K562 (cell line): ENCODE results near the gene PHF10. TPM values are rescaled to one million over a fixed set of nuclear protein-coding genes. Genes with fewer than 3 reads are reported as not detected.

Experiments
- ATAC-seq: fragments of 200-7000 bp; cut with Tn5 transposase; 3 replicates; pipeline ENCODE4 v1.9.1; 2020; ENCODE audit warnings: moderate library complexity
- BruUV-seq: library from RNA; stranded (reverse); fragments of 400-500 nt; replicated peaks from 2 replicates; lab custom pipeline; 2021; lab: Mats Ljungman, UMichigan
- CTCF ChIA-PET: fragments of 300-600 bp; formaldehyde crosslinking; extraction: SDS; loops from one replicate; lab custom pipeline; 2021; ENCODE audit warnings: low intra/inter-chr PET ratio; lab: Yijun Ruan, JAX
- POLR2A ChIA-PET: fragments of 300-600, 350-650 bp; sonication (Branson Sonifier 250); formaldehyde crosslinking; extraction: SDS; loops from one replicate; lab custom pipeline; 2021; ENCODE audit warnings: antibody characterized with exemption, inconsistent platforms; lab: Yijun Ruan, JAX
- DNase-seq, 4 experiments: peaks; one replicate each; pipeline versions ENCODE4 v3.0.0 to v3.0.0-alpha.2; 2011 to 2018; ENCODE audit warnings: low spot score in 3 of 4, mixed read lengths in 3 of 4; ENCODE audit errors: extremely low read depth in 1 of 4
- FAIRE-seq: peaks from 2 replicates; lab custom pipeline; 2011; peaks lifted over from hg19 to GRCh38; lab: Jason Lieb, UNC
- H2AFZ ChIP-seq: 2 replicates; pipeline ENCODE4 v1.6.0; 2011; ENCODE audit warnings: low read depth, low read length, control low read depth, inconsistent platforms
- H3K27ac ChIP-seq: fragments of 200-600 bp; 3 replicates; pipeline ENCODE4 v1.8.0; 2011; ENCODE audit warnings: low read depth, mild to moderate bottlenecking, control low read depth, inconsistent platforms, low read length, moderate library complexity, mixed read lengths; ENCODE audit errors: extremely low read depth
- H3K27me3 ChIP-seq, 2 experiments: fragments of 300-600 bp in 1 of 2; 2 replicates in 1 of 2; 3 replicates in 1 of 2; pipeline versions ENCODE4 v1.6.0 to v1.8.0; 2011; ENCODE audit warnings: inconsistent platforms in 2 of 2, low read length in 2 of 2, mild to moderate bottlenecking in 1 of 2, mixed read lengths in 1 of 2, moderate library complexity in 1 of 2; ENCODE audit not compliant: control insufficient read depth in 2 of 2, insufficient read depth in 2 of 2
- H3K36me3 ChIP-seq: fragments of 300-600 bp; 3 replicates; pipeline ENCODE4 v1.8.0; 2011; ENCODE audit warnings: mild to moderate bottlenecking, low read length, inconsistent platforms; ENCODE audit not compliant: control insufficient read depth, insufficient read depth
- H3K4me1 ChIP-seq, 2 experiments: fragments of 200-600 bp in 1 of 2; replicated peaks in 1 of 2; 2 replicates in 1 of 2; 3 replicates in 1 of 2; pipeline versions ENCODE4 v1.5.1 to v1.8.0; 2011; ENCODE audit warnings: inconsistent platforms in 2 of 2, low read length in 2 of 2, mild to moderate bottlenecking in 1 of 2, mixed read lengths in 1 of 2, moderate library complexity in 1 of 2; ENCODE audit not compliant: control insufficient read depth in 2 of 2, insufficient read depth in 2 of 2
- H3K4me2 ChIP-seq: 2 replicates; pipeline ENCODE4 v1.6.1; 2011; ENCODE audit warnings: low read length, control low read depth, inconsistent platforms, mixed read lengths; ENCODE audit not compliant: insufficient read depth
- H3K4me3 ChIP-seq: fragments of 200-600 bp; sonication (generic), shearing (Covaris generic); 2 replicates; pipeline ENCODE4 v1.5.1; 2016; ENCODE audit warnings: control low read depth, inconsistent platforms
- H3K79me2 ChIP-seq: fragments of 200-600 bp; 3 replicates; pipeline ENCODE4 v1.8.0; 2011; ENCODE audit warnings: low read length, inconsistent platforms; ENCODE audit not compliant: control insufficient read depth, insufficient read depth
- H3K9ac ChIP-seq, 2 experiments: 2 replicates each; pipeline versions ENCODE4 v1.6.0 to v1.6.1; 2011; ENCODE audit warnings: low read depth in 2 of 2, low read length in 2 of 2, control low read depth in 1 of 2, inconsistent platforms in 1 of 2, mild to moderate bottlenecking in 1 of 2, mixed read lengths in 1 of 2; ENCODE audit not compliant: insufficient read depth in 1 of 2
- H3K9me1 ChIP-seq: one replicate; pipeline ENCODE4 v1.6.0; 2011; ENCODE audit warnings: inconsistent platforms, mild to moderate bottlenecking, low read length, moderate library complexity; ENCODE audit not compliant: control insufficient read depth, insufficient read depth
- H3K9me3 ChIP-seq: replicated peaks from 2 replicates; pipeline ENCODE4 v1.5.1; 2011; ENCODE audit warnings: low read depth, low read length, inconsistent platforms; ENCODE audit not compliant: control insufficient read depth, insufficient read depth
- H4K20me1 ChIP-seq: replicated peaks from 2 replicates; pipeline ENCODE4 v1.6.1; 2011; ENCODE audit warnings: low read length, inconsistent platforms, mixed read lengths; ENCODE audit not compliant: control insufficient read depth, insufficient read depth
- CEBPB ChIP-seq: fragments of 450-650 bp; IDR thresholded peaks from 2 replicates; pipeline ENCODE4 v1.6.1; 2016; ENCODE audit warnings: missing genetic modification characterization, missing compliant biosample characterization
- HNRNPL ChIP-seq: fragments of 200-400 bp; formaldehyde crosslinking; IDR thresholded peaks from 2 replicates; pipeline ENCODE4 v1.6.1; 2017; ENCODE audit warnings: low read depth, mild to moderate bottlenecking, low read length
- SP1 ChIP-seq: sonication (generic); formaldehyde crosslinking; IDR thresholded peaks from 2 replicates; pipeline ENCODE4 v1.8.1; 2022; ENCODE audit warnings: mild to moderate bottlenecking, missing genetic modification reagents
- SREBF2 ChIP-seq: sonication (generic); formaldehyde crosslinking; IDR thresholded peaks from 2 replicates; pipeline ENCODE4 v1.4.0; 2020; ENCODE audit warnings: mild to moderate bottlenecking, missing genetic modification reagents
- ZEB2 ChIP-seq: fragments of 450-650 bp; IDR thresholded peaks from 2 replicates; pipeline ENCODE4 v1.6.1; 2016
- ZFP30 ChIP-seq: fragments of 250-450 bp; sonication (Bioruptor Pico); IDR thresholded peaks from 2 replicates; pipeline ENCODE4 v1.8.0; 2022; ENCODE audit warnings: moderate library complexity, mild to moderate bottlenecking, inconsistent platforms, borderline replicate concordance
- WGBS: fragments of 100-300 bp; shearing (Covaris generic); methylation state at CpG from one replicate; pipeline ENCODE4 v1.1.6; 2016; ENCODE audit warnings: low coverage, mixed read lengths; ENCODE audit not compliant: insufficient coverage; ENCODE audit errors: missing lambda C conversion rate; 5-methylcytosine and 5-hydroxymethylcytosine counted together
- in situ Hi-C: fragments of 300-500 bp; cut with MboI; formaldehyde crosslinking; loops from 4 replicates; pipeline ENCODE4 v1.15.0; 2018; ENCODE audit warnings: inconsistent platforms, mixed read lengths
- intact Hi-C: fragments of 100-400 bp; cut with micrococcal nuclease; formaldehyde crosslinking; loops from 2 replicates; pipeline ENCODE4 v1.14.2; 2022
- polyA plus RNA-seq, 8 experiments: library from polyadenylated mRNA; depleted of rRNA in 4 of 8; stranded (reverse) in 5 of 8; unstranded in 3 of 8; fragments of >200 nt; fragmentation: Nextera tagmentation in 2 of 8; fragmentation: Illumina TruSeq in 1 of 8; extraction: Ambion mirVana in 2 of 8; extraction: Trizol in 1 of 8; gene quantifications; 2 replicates each; pipeline versions ENCODE4 v1.2.1 to v1.2.3, GENCODE V29; 2011 to 2014; ENCODE audit warnings: inconsistent platforms in 1 of 8, missing spikeins in 1 of 8
- total RNA-seq, 7 experiments: library from RNA; depleted of rRNA in 6 of 7; stranded (reverse); fragments of >200 nt in 6 of 7; fragmentation: Illumina TruSeq in 2 of 7; extraction: Trizol in 2 of 7; gene quantifications; 2 replicates each; pipeline versions ENCODE4 v1.2.1 to v1.2.3, GENCODE V29; 2011 to 2021; ENCODE audit warnings: low replicate concordance in 1 of 7
- TF ChIP-seq, protein P1 (sequence below): fragments of 450-650 bp; formaldehyde crosslinking; IDR thresholded peaks from 2 replicates; pipeline ENCODE4 v1.4.0; 2022; ENCODE audit warnings: missing genetic modification characterization
- TF ChIP-seq, protein P2 (sequence below): fragments of 450-650 bp; IDR thresholded peaks from 2 replicates; pipeline ENCODE4 v1.6.1; 2017; ENCODE audit warnings: antibody characterized with exemption, mild to moderate bottlenecking
- TF ChIP-seq, protein P3 (sequence below): fragments of 250-450 bp; sonication (Bioruptor Pico); IDR thresholded peaks from 2 replicates; pipeline ENCODE4 v1.8.0; 2021; ENCODE audit warnings: moderate library complexity, mild to moderate bottlenecking, inconsistent platforms
- TF ChIP-seq, protein P4 (sequence below), 2 experiments: fragments of 150-350 bp in 1 of 2; IDR thresholded peaks; 2 replicates each; pipeline ENCODE4 v1.6.1; 2012 to 2016; ENCODE audit warnings: low read depth in 2 of 2, low read length in 2 of 2, mild to moderate bottlenecking in 1 of 2, moderate library complexity in 1 of 2

The PHF10 gene
- total and polyA plus RNA-seq, 9 of the 15 experiments (the other 6 are each of a cell fraction or from before 2014, with no cell fraction given) = 23.9 to 88.9 (median 46.0) TPM

DNA sequence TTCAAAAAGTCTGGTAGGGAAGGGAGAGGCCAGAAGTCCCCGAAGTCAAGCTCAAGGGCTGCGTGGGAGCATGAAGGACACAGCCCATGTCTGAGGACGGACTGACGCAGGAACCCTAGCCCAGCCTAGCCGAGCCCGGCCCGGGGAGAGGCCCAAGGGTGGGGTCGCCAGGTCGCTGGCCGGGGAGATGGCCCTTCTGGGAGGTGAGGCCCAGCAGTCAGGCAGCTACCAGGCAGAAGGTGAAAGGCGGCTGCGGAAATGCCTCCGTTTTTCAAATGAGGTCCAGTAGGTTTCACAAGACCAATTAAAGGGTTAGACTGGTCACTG, 67.1 kb downstream of the PHF10 start:
- DNase-seq (no peak), ATAC-seq (no peak), FAIRE-seq (no peak)
- peaks cover 47% of the 10 kb centered on the region for H3K36me3 ChIP-seq
- ChIA-PET CTCF (no interaction called here), POLR2A (no interaction called here)
- no peak overlapping the region for H3K4me2 ChIP-seq
- no peaks in the 10 kb centered on the region for H3K79me2 ChIP-seq
- no peaks in the 10 kb centered on the region for H4K20me1 ChIP-seq
- WGBS = 97% methylated on average over 11 of the region's 13 CpGs
- H3K27ac ChIP-seq = no peak overlapping the region
- no peaks in the 10 kb centered on the region for H3K9me3 ChIP-seq
- BruUV-seq = no TSS peak
- H2AFZ ChIP-seq = no peak overlapping the region
- H3K4me1 ChIP-seq = peaks cover 0 to 3% of the 10 kb centered on the region in 2 experiments; a peak in 1 of 5 replicates
- in situ Hi-C loops (no loop called here), intact Hi-C loops (no loop called here)
- H3K9me1 ChIP-seq = peaks cover 4% of the 10 kb centered on the region
- no peak overlapping the region; a peak in 1 of 4 replicates for H3K9ac ChIP-seq
- H3K27me3 ChIP-seq = no peaks in the 10 kb centered on the region
- no peak overlapping the region for H3K4me3 ChIP-seq
- TF ChIP-seq ZFP30 (CRISPR knock-in tag) (no peak), SREBF2 (CRISPR knock-in tag) (no peak), HNRNPL (no peak), CEBPB (no peak), ZEB2 (no peak), SP1 (no peak)
- TF ChIP-seq, protein P1, sequence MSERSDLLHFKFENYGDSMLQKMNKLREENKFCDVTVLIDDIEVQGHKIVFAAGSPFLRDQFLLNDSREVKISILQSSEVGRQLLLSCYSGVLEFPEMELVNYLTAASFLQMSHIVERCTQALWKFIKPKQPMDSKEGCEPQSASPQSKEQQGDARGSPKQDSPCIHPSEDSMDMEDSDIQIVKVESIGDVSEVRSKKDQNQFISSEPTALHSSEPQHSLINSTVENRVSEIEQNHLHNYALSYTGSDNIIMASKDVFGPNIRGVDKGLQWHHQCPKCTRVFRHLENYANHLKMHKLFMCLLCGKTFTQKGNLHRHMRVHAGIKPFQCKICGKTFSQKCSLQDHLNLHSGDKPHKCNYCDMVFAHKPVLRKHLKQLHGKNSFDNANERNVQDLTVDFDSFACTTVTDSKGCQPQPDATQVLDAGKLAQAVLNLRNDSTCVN = no peak
- TF ChIP-seq, protein P2, sequence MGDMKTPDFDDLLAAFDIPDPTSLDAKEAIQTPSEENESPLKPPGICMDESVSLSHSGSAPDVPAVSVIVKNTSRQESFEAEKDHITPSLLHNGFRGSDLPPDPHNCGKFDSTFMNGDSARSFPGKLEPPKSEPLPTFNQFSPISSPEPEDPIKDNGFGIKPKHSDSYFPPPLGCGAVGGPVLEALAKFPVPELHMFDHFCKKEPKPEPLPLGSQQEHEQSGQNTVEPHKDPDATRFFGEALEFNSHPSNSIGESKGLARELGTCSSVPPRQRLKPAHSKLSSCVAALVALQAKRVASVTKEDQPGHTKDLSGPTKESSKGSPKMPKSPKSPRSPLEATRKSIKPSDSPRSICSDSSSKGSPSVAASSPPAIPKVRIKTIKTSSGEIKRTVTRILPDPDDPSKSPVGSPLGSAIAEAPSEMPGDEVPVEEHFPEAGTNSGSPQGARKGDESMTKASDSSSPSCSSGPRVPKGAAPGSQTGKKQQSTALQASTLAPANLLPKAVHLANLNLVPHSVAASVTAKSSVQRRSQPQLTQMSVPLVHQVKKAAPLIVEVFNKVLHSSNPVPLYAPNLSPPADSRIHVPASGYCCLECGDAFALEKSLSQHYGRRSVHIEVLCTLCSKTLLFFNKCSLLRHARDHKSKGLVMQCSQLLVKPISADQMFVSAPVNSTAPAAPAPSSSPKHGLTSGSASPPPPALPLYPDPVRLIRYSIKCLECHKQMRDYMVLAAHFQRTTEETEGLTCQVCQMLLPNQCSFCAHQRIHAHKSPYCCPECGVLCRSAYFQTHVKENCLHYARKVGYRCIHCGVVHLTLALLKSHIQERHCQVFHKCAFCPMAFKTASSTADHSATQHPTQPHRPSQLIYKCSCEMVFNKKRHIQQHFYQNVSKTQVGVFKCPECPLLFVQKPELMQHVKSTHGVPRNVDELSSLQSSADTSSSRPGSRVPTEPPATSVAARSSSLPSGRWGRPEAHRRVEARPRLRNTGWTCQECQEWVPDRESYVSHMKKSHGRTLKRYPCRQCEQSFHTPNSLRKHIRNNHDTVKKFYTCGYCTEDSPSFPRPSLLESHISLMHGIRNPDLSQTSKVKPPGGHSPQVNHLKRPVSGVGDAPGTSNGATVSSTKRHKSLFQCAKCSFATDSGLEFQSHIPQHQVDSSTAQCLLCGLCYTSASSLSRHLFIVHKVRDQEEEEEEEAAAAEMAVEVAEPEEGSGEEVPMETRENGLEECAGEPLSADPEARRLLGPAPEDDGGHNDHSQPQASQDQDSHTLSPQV = no peak
- TF ChIP-seq, protein P3, sequence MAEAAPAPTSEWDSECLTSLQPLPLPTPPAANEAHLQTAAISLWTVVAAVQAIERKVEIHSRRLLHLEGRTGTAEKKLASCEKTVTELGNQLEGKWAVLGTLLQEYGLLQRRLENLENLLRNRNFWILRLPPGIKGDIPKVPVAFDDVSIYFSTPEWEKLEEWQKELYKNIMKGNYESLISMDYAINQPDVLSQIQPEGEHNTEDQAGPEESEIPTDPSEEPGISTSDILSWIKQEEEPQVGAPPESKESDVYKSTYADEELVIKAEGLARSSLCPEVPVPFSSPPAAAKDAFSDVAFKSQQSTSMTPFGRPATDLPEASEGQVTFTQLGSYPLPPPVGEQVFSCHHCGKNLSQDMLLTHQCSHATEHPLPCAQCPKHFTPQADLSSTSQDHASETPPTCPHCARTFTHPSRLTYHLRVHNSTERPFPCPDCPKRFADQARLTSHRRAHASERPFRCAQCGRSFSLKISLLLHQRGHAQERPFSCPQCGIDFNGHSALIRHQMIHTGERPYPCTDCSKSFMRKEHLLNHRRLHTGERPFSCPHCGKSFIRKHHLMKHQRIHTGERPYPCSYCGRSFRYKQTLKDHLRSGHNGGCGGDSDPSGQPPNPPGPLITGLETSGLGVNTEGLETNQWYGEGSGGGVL = no peak
- TF ChIP-seq, protein P4, sequence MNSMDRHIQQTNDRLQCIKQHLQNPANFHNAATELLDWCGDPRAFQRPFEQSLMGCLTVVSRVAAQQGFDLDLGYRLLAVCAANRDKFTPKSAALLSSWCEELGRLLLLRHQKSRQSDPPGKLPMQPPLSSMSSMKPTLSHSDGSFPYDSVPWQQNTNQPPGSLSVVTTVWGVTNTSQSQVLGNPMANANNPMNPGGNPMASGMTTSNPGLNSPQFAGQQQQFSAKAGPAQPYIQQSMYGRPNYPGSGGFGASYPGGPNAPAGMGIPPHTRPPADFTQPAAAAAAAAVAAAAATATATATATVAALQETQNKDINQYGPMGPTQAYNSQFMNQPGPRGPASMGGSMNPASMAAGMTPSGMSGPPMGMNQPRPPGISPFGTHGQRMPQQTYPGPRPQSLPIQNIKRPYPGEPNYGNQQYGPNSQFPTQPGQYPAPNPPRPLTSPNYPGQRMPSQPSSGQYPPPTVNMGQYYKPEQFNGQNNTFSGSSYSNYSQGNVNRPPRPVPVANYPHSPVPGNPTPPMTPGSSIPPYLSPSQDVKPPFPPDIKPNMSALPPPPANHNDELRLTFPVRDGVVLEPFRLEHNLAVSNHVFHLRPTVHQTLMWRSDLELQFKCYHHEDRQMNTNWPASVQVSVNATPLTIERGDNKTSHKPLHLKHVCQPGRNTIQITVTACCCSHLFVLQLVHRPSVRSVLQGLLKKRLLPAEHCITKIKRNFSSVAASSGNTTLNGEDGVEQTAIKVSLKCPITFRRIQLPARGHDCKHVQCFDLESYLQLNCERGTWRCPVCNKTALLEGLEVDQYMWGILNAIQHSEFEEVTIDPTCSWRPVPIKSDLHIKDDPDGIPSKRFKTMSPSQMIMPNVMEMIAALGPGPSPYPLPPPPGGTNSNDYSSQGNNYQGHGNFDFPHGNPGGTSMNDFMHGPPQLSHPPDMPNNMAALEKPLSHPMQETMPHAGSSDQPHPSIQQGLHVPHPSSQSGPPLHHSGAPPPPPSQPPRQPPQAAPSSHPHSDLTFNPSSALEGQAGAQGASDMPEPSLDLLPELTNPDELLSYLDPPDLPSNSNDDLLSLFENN (IDR thresholded peaks at IDR 0.05; ENCODE audit: low read depth in 2 of 2, low read length in 2 of 2) = no peak
